ENCODE results near the gene BOLL. TPM values are rescaled to one million over a fixed set of nuclear protein-coding genes. Genes with fewer than 3 reads are reported as not detected.
"Not testable (repeated sequence)": the region's sequence is repeated elsewhere in the genome, so short reads cannot be mapped to it uniquely, and the experiment has no call there.

The BOLL gene
- total RNA-seq, 1 experiment from 2014 or later, result not detected

GRCh38 chr2:197711578-197711977 lies 73.5 kb downstream of the BOLL start:
- in situ Hi-C loops (cut with HindIII; ENCODE audit: low pct_unique_long_range_greater_than_20kb, low sequenced_read_pairs), result no loop called here
- DNase-seq (ENCODE audit: low read depth), result no peak

GRCh38 chr2:197710424-197711042 lies 74.6 kb downstream of the BOLL start:
- in situ Hi-C loops (cut with HindIII; ENCODE audit: low pct_unique_long_range_greater_than_20kb, low sequenced_read_pairs), result no loop called here
- no peak for DNase-seq (ENCODE audit: low read depth)

- in situ Hi-C loops (cut with HindIII; ENCODE audit: low pct_unique_long_range_greater_than_20kb, low sequenced_read_pairs); DNase-seq (ENCODE audit: low read depth): not testable (repeated sequence)
These were observed 76.0 kb downstream of the BOLL start for GRCh38 chr2:197709140-197709539.

GRCh38 chr2:197708331-197708730 lies 76.8 kb downstream of the BOLL start:
- no peak for DNase-seq (ENCODE audit: low read depth)
- in situ Hi-C loops (cut with HindIII; ENCODE audit: low pct_unique_long_range_greater_than_20kb, low sequenced_read_pairs), result no loop called here

- in situ Hi-C loops (cut with HindIII; ENCODE audit: low pct_unique_long_range_greater_than_20kb, low sequenced_read_pairs), result no loop called here
- peak; percentile 28 for DNase-seq (ENCODE audit: low read depth)
These were observed 77.6 kb downstream of the BOLL start for GRCh38 chr2:197707316-197708213.

- in situ Hi-C loops (cut with HindIII; ENCODE audit: low pct_unique_long_range_greater_than_20kb, low sequenced_read_pairs), result no loop called here
- no peak for DNase-seq (ENCODE audit: low read depth)
These were observed 78.3 kb downstream of the BOLL start for GRCh38 chr2:197706839-197707207.

GRCh38 chr2:197705912-197706838 lies 78.9 kb downstream of the BOLL start:
- peak; percentile 17 for DNase-seq (ENCODE audit: low read depth)
- in situ Hi-C loops (cut with HindIII; ENCODE audit: low pct_unique_long_range_greater_than_20kb, low sequenced_read_pairs), result no loop called here

GRCh38 chr2:197705121-197705911 lies 79.8 kb downstream of the BOLL start, which contains the start of gene MARS2:
TSS of gene MARS2 (plus strand) at chr2:197705369. CDS start at chr2:197705406, 37 bp downstream.
- peak; percentile 85 for DNase-seq (ENCODE audit: low read depth)
- in situ Hi-C loops (cut with HindIII; ENCODE audit: low pct_unique_long_range_greater_than_20kb, low sequenced_read_pairs), result no loop called here

- in situ Hi-C loops (cut with HindIII; ENCODE audit: low pct_unique_long_range_greater_than_20kb, low sequenced_read_pairs), result no loop called here
These were observed 80.5 kb downstream of the BOLL start for GRCh38 chr2:197704434-197705120.

GRCh38 chr2:197700960-197701359 lies 84.2 kb downstream of the BOLL start:
- in situ Hi-C loops (cut with HindIII; ENCODE audit: low pct_unique_long_range_greater_than_20kb, low sequenced_read_pairs), result no loop called here
- no peak for DNase-seq (ENCODE audit: low read depth)

More at GRCh38 chr2:197704434-197705120, 80.5 kb downstream of the BOLL start:
- DNase-seq (ENCODE audit: low read depth), result no peak

- DNase-seq (ENCODE audit: low read depth); in situ Hi-C loops (cut with HindIII; ENCODE audit: low pct_unique_long_range_greater_than_20kb, low sequenced_read_pairs): not testable (repeated sequence)
These were observed 85.4 kb downstream of the BOLL start for GRCh38 chr2:197699724-197700123.

GRCh38 chr2:197696571-197696970 lies 88.5 kb downstream of the BOLL start:
- in situ Hi-C loops (cut with HindIII; ENCODE audit: low pct_unique_long_range_greater_than_20kb, low sequenced_read_pairs); DNase-seq (ENCODE audit: low read depth): not testable (repeated sequence)

GRCh38 chr2:197695971-197696370 lies 89.1 kb downstream of the BOLL start:
- in situ Hi-C loops (cut with HindIII; ENCODE audit: low pct_unique_long_range_greater_than_20kb, low sequenced_read_pairs); DNase-seq (ENCODE audit: low read depth): not testable (repeated sequence)

- in situ Hi-C loops (cut with HindIII; ENCODE audit: low pct_unique_long_range_greater_than_20kb, low sequenced_read_pairs); DNase-seq (ENCODE audit: low read depth): not testable (repeated sequence)
These were observed 89.9 kb downstream of the BOLL start for GRCh38 chr2:197695206-197695605.

GRCh38 chr2:197677483-197677882 lies 107.6 kb downstream of the BOLL start:
- DNase-seq (ENCODE audit: low read depth), result no peak
- in situ Hi-C loops (cut with HindIII; ENCODE audit: low pct_unique_long_range_greater_than_20kb, low sequenced_read_pairs), result no loop called here

GRCh38 chr2:197677056-197677455 lies 108.1 kb downstream of the BOLL start:
- in situ Hi-C loops (cut with HindIII; ENCODE audit: low pct_unique_long_range_greater_than_20kb, low sequenced_read_pairs), result no loop called here
- no peak for DNase-seq (ENCODE audit: low read depth)
